A204.1 (cell line): ENCODE measurements around the gene WDR4.
"Not testable (repeated sequence)": the region's sequence is repeated elsewhere in the genome, so short reads cannot be mapped to it uniquely, and the experiment has no call there.

Experiments
- FAIRE-seq: peaks from 2 replicates; lab custom pipeline; 2012; peaks lifted over from hg19 to GRCh38; lab: Jason Lieb, UNC

WDR4 gene

GRCh38 chr21:42878993-42879787, at the start of gene WDR4:
Gene WDR4, minus strand, starts transcription at chr21:42879539. Its CDS starts 44 bp downstream, at chr21:42879495.
- FAIRE-seq: no peak

- not testable (repeated sequence) for FAIRE-seq
Observed at GRCh38 chr21:42927474-42928200, 48.3 kb upstream of the WDR4 start.

DNA sequence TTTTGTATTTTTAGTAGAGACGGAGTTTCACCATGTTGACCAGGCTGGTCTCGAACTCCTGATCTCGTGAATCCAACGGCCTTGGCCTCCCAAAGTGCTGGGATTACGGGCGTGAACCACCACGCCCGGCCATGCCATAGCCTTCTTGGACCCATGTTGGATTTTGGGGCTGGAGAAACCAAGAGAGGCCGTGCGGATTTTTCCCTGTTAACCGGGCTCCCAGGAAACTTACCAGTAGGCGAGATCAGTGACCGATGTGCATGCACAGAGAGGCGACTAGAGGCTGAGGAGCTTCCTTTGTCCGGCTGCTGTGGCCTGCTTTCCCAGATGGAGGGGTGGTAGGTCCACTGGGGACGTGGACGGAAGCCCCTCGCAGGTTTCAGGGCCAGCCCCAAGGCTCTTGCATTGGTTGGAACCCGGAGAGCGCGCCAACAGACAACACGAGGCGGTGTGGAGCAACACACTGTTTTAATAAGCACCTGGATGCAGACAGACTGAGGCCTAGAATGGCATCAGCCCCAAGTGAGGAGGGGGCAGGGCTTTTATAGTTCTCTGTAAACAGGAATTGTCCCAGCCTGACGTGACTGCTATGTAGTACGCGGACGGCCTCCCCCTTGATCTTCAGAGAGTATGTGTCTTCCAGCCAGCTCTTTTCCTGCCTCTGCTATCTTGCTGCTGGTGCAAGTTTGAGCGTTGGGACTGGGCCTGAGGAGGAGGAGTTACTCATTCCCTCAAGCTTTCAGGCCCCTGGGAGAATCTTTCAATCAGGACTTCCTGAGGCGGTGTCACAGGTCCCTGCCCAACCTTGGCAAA, 46.0 kb upstream of the WDR4 start, which contains the start of gene ERVH48-1:
ERVH48-1 (minus strand) TSS at position 517 of the 813 bp plus-strand sequence. CDS start 6,624 bp downstream, outside the sequence.
- no peak for FAIRE-seq

DNA sequence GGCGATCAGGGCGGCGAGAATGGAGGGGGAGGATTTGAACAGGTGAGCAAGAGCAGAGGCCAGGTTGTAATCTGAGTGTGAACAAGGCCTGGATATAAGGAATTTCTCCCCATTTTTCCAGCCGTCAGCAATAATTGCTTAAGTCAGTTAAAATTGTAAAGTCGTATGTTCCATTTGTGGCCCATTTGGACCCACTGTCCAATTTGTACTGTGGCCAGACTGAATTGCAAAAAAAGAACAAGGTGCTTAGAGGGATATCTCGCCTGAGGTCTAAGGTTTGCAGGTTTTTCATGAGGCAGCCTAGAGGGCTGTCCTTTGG, 45.1 kb upstream of the WDR4 start:
- FAIRE-seq: no peak

DNA sequence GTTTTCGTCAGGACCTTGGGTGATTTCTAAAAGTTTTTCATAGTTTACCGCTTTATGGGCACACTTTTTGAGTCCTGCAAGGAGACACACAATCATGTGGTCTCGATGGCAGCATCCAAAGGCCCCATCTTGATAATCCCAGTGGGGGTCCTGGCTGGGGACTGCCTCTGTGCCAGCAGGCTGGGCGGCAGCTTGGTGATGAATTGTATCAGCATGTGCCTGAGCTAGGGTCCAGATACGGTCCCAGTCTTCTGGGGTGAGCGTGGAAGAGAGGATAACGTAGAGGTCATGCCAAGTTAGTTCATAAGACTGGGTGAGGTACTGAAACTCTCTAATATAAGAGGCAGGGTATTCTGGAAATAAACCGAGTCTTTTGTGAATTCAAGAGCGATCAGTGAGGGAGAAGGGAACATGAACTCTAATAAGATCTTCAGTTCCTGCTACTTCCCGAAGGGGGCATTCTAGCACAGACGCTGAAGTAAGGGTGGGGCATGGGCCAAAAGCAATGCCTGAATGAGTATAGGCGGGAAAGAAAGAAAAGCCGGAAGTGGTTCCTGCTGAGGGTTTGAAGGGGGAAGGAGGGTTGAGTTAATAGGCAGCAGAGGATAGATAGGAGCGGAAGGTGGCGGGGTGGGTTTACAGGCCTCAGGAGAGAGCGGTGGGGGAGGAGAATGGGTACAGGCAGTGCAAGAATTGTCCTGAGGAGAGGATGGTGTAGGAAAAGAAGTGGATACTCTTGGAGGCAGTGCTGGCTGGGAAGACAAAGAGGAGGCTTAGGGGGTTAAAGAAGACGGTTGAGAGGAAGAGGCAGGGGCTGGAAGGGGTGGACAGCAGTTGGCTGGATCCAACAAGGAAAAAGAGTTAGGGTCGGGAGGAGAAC, 44.5 kb upstream of the WDR4 start:
- FAIRE-seq: no peak

DNA sequence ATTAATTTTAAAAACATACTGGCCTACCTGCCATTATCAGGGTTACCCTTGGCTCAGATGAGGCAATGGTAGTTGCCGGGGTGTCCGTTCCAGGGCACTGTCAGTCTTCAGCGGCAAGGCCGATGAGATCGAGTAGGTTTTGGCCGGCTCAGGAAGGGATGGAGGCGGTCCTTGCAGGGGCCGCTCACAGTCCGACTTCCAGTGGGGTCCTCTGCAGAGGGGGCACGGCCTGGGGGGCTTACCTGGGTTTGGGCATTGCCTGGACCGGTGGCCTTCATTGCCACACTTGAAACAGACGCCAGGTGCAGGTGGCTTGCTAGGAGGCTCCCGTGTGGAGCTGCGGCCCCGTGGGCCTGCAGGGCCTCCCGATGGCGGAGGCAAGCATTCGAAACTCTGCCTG, 43.6 kb upstream of the WDR4 start:
- FAIRE-seq: no peak

GRCh38 chr21:42921927-42922326, 42.6 kb upstream of the WDR4 start:
- FAIRE-seq: no peak

DNA sequence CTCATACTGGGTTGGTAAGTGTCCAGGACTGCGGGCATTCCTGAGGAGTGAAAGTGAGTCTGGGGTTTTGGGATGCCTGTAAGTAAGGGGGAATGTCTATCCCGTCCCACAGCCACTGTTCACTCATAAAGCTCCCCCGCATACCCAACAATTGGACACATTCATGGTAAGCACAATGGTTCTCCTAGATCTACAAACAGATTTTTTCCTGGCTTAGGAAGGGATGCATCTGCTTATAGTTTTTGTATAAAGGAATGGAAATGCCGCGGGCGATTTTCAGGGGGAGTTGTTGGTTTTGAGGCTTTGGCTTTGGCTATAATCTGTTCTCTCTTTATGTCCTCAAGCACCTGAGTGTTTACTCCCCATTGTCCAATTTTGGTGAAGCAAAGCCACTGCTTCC, 39.0 kb upstream of the WDR4 start:
- no peak for FAIRE-seq

DNA sequence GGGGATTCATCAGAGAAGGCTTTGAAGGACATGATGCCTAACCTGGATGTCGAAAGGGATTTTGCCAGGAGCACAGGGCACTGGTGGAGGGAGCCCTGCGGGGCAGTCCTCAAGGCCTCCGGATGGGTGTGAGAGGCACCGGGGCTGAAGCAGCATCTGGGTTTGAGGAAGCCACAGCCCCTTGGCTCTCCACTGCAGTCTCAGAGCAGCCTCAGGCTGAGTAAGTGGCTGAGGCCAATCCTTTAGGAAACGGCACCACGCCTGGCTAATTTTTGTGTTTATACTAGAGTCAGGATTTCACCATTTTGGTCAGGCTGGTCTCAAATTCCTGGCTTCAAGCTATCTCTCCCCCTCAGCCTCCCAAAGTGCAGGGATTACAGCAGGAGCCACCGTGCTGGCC, 34.1 kb upstream of the WDR4 start:
- no peak for FAIRE-seq

DNA sequence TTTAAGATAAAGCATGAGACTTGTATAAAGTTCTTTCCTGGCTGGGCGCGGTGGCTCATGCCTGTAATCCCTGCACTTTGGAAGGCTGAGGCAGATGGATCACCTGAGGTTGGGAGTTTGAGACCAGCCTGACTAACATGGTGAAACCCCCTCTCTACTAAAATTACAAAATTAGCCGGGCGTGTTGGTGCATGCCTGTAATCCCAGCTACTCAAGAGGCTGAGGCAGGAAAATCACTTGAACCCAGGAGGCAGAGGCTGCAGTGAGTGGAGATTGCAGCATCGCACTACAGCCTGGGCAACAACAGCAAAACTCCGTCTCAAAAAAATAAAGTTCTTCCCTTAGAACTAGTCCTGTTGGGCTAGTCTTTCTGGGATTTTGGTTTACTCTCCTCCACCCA, 32.6 kb upstream of the WDR4 start:
- not testable (repeated sequence) for FAIRE-seq

- FAIRE-seq: not testable (repeated sequence)
Observed at GRCh38 chr21:42908484-42908883, 29.1 kb upstream of the WDR4 start.

DNA sequence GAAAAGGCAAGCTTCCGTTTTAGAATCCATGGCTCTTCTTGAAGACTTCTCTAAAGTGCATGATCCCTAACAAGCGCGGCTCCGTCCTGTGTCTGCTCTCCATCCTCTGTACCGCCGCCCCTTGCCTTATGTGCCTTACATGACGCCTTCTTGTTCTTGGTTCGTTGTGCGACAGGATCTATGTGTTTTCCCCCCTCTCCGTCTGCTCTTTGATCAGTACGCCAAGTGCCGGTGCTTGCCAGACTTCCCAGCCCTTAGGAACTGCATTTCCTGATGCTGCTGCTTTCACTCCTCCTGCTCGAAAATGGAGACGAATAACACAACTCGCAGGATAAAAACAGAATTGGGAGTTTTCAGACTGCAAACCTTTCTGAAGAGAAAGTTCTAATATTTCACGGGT, 26.9 kb upstream of the WDR4 start:
- no peak for FAIRE-seq

- no peak for FAIRE-seq
Observed at GRCh38 chr21:42905195-42905594, 25.9 kb upstream of the WDR4 start.

GRCh38 chr21:42903817-42904216, 24.5 kb upstream of the WDR4 start:
- FAIRE-seq: no peak

DNA sequence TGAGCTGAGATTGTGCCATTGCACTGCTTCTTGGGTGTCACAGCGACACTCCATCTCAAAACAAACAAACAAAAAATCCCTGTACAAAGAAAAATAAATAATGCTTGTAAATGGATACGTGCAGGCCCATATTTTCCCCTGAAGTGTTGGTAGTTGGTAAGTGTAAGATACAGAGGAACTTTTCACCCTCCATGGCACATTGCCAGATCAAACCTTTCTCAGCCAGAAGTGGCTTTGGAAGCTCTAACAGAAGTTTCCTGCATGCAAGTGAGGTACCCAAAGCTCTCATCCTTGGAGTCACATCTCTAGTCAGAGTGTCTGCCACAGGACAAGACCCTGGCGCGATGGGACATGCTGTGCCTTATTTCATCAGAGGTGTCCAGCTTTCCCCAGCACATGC, 21.1 kb upstream of the WDR4 start:
- FAIRE-seq: no peak

DNA sequence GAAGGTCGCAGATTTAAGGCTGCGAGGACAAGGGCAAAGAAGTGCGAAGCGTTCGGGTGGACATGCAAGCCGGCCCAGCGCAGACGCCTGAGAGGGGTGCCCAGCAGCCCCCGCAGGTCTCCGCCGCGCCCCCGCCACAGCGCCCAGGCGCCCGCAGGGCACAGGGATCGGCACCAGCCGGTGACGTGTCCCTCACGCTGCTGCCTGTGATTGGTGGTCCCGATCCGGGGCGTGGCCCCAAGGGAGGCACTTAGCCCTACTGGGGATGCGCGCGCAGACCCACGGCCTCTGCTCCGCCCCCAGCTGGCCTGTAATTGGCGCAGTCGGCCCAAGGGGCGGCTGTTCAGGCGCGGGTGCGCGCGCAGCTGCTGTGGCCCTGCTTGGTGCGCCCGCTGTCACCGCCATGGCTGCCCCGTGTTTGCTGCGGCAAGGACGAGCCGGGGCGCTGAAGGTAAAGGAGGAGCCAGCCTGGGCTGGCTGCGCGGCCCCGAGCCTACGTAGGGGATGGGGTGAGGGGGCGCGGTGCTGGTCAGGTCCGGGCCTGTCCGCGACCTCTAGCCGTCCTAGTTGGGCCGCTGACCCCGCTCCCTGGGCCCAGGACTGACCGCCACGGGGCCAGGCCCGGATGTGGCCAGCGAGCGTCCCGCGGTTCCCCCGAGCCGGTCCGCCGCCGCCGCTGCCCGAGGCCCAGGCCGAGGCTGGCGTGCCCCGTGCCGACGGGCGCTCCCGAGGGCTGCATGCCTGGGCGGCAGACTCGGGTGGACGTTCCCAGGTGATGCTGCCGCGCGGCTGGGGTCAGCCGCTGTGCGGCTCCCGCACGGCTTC, 13.8 kb upstream of the WDR4 start, which contains the start of gene NDUFV3:
NDUFV3 (plus strand) TSS at position 379 of the 825 bp plus-strand sequence; CDS start at position 404, 25 bp downstream.
- peak; percentile 87 for FAIRE-seq

DNA sequence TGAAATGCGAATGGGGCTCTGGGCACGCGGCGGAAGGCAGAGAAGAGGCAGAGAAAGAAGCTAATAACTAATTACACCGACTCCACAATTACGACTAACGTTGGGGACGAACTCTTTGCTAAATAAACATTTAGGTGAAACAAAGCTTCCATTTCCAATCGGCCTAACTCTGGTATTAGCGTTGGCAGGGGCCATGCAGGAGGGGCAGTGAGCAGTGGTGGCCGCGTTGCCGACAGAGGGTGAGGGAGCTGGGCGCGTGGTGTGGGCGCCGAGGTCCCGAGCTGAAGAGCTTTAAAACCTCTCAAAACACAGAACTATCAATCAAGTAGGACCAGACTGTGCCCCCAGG, 13.2 kb upstream of the WDR4 start:
- FAIRE-seq: no peak

GRCh38 chr21:42887326-42887725, 8.0 kb upstream of the WDR4 start:
- no peak for FAIRE-seq

DNA sequence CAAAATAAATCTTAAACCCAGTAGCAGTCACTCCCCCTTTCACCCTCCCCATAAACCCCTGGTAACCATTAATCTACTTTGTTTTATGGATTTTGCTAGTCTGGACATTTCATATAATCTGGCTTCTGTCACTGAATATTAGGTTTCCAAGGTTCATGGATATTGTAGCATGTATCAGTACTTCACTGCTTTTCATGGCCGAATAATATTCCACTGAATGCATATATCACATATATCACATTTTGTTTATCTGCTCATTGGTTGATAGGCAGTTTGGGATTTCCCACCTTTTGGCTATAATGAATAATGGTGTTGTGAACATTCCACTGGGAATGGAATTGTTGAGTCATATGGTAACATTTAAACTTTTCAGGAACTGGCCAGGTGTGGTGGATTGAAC, 4.6 kb upstream of the WDR4 start:
- no peak for FAIRE-seq

DNA sequence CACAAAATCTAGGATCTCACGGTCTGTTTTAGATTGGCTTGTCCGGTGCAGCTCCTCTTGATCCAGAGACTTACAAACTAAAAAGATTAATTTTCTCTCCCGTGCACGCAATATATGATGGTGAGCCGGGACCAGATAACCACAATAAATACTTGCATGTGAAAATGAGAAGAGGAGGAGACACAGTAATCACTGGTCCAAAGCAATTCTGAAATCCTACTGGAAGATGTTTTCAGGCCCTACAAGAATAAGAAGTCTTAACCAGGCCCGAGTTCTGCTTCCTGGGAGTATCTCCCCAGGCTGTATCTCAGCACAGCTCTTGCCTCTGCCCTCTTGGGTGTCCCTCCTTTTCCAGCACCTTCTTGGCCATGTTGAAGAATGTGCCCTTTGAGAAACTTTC, 1.0 kb upstream of the WDR4 start:
- FAIRE-seq: no peak

DNA sequence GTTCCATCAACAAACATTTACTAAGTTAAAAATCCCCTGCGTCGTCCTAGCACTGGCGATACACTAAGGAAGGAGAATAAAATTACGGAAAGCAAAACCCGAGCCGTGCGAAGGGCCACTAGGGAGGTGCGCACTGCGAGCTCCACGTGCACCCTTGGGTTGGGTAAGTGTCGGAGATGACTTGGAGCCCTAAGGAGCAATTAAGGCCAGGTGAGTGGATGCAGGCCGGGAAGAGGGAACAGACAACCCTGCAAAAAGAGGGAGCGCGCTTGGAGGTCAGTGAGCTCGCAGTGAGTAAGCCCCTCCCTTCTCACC, 704 bp downstream of the WDR4 start:
- no peak for FAIRE-seq
